KOPT-K1 (cell line): Measurements from ENCODE around the gene ELAVL3.
"Not testable (repeated sequence)": the region's sequence is repeated elsewhere in the genome, so short reads cannot be mapped to it uniquely, and the experiment has no call there.

ENCODE experiments used
- H3K27ac ChIP-seq: fragments of 200-600 bp; sonication (generic); 2 replicates; pipeline ENCODE4 v1.5.1; 2016; ENCODE audit warnings: antibody characterized with exemption, mild to moderate bottlenecking, low read depth, low read length; ENCODE audit not compliant: poor library complexity, severe bottlenecking
- H3K36me3 ChIP-seq: fragments of 200-600 bp; sonication (generic); 2 replicates; pipeline ENCODE4 v1.5.1; 2017; ENCODE audit warnings: antibody characterized with exemption, mild to moderate bottlenecking, low read length, moderate library complexity; ENCODE audit not compliant: insufficient read depth
- H3K9me3 ChIP-seq: fragments of 200-600 bp; sonication (generic); 2 replicates; pipeline ENCODE4 v1.5.1; 2017; ENCODE audit warnings: antibody characterized with exemption, low read length, mild to moderate bottlenecking; ENCODE audit not compliant: insufficient read depth, poor library complexity, severe bottlenecking

Gene ELAVL3

GRCh38 chr19:11455233-11455554 is 25.7 kb downstream of the ELAVL3 start:
- not testable (repeated sequence) for H3K9me3 ChIP-seq, H3K27ac ChIP-seq
- H3K36me3 ChIP-seq = peaks cover 10% of the 10 kb centered on the region; the same call in 1 of the 2 replicates

- peaks cover 25% of the 10 kb centered on the region for H3K36me3 ChIP-seq
- no peaks in the 10 kb centered on the region for H3K9me3 ChIP-seq
- H3K27ac ChIP-seq = no peak overlapping the region
Measured at GRCh38 chr19:11453468-11454341, 27.1 kb downstream of the ELAVL3 start.

GRCh38 chr19:11452620-11453310 is 28.1 kb downstream of the ELAVL3 start:
- Histone ChIP-seq H3K27ac (no peak overlapping the region), H3K9me3 (no peaks in the 10 kb centered on the region), H3K36me3 (peaks cover 34% of the 10 kb centered on the region)

GRCh38 chr19:11451871-11452619 is 28.8 kb downstream of the ELAVL3 start:
- no peak overlapping the region for H3K27ac ChIP-seq
- peaks cover 42% of the 10 kb centered on the region for H3K36me3 ChIP-seq
- no peaks in the 10 kb centered on the region for H3K9me3 ChIP-seq

- peaks cover 48% of the 10 kb centered on the region for H3K36me3 ChIP-seq
- no peak overlapping the region for H3K27ac ChIP-seq
- H3K9me3 ChIP-seq = no peaks in the 10 kb centered on the region
Measured at GRCh38 chr19:11451327-11451870, 29.4 kb downstream of the ELAVL3 start.

- Histone ChIP-seq H3K27ac (no peak overlapping the region), H3K9me3 (no peaks in the 10 kb centered on the region), H3K36me3 (peaks cover 55% of the 10 kb centered on the region)
Measured at GRCh38 chr19:11450570-11451326, 30.1 kb downstream of the ELAVL3 start.

- peaks cover 72% of the 10 kb centered on the region for H3K36me3 ChIP-seq
- H3K27ac ChIP-seq = no peak overlapping the region
- no peaks in the 10 kb centered on the region for H3K9me3 ChIP-seq
Measured at GRCh38 chr19:11448923-11449554, 31.8 kb downstream of the ELAVL3 start.

- H3K9me3 ChIP-seq = no peaks in the 10 kb centered on the region
- H3K27ac ChIP-seq = no peak overlapping the region
- peaks cover 78% of the 10 kb centered on the region for H3K36me3 ChIP-seq
Measured at GRCh38 chr19:11448410-11448809, 32.4 kb downstream of the ELAVL3 start.

GRCh38 chr19:11447347-11448262 is 33.2 kb downstream of the ELAVL3 start:
- H3K36me3 ChIP-seq = peaks cover 86% of the 10 kb centered on the region
- no peak overlapping the region for H3K27ac ChIP-seq
- H3K9me3 ChIP-seq = no peaks in the 10 kb centered on the region

GRCh38 chr19:11446652-11447301 is 34.1 kb downstream of the ELAVL3 start:
- Histone ChIP-seq H3K36me3 (peaks cover 94% of the 10 kb centered on the region), H3K27ac (no peak overlapping the region), H3K9me3 (no peaks in the 10 kb centered on the region)

- H3K27ac ChIP-seq = no peak overlapping the region
- H3K36me3 ChIP-seq = peaks cover 99% of the 10 kb centered on the region
- no peaks in the 10 kb centered on the region for H3K9me3 ChIP-seq
Measured at GRCh38 chr19:11446271-11446651, 34.6 kb downstream of the ELAVL3 start.

- Histone ChIP-seq H3K9me3 (no peaks in the 10 kb centered on the region), H3K36me3 (peaks cover 100% of the 10 kb centered on the region), H3K27ac (no peak overlapping the region)
Measured at GRCh38 chr19:11445141-11445540, 35.7 kb downstream of the ELAVL3 start.

GRCh38 chr19:11444059-11444458 is 36.8 kb downstream of the ELAVL3 start:
- no peak overlapping the region for H3K27ac ChIP-seq
- H3K36me3 ChIP-seq = peaks cover 98% of the 10 kb centered on the region
- no peaks in the 10 kb centered on the region for H3K9me3 ChIP-seq
